NCI-H1694 (cell line): Measurements from ENCODE around the gene C5.

Experiments
- DNase-seq: peaks from one replicate; lab custom pipeline; 2025; lab: John Stamatoyannopoulos, UW

C5 gene

DNA sequence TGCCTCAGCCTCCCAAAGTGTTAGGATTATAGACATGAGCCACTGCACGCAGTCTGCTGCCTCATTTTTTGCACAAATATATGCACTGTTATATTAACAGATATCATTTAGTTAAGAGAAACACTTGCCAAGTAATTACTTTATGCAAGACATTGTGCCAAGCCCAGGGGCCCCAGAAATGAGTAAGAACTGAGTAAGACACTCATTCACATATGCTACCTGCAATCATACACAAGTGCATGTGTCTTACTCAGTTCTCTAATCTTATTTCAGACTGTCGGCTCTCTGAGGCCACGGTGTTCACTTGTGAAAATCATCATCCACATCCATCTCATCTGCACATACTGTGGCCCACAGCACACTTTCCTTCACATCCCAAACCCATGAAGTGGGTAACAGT, 139.4 kb downstream of the C5 start:
- DNase-seq = no peak

DNA sequence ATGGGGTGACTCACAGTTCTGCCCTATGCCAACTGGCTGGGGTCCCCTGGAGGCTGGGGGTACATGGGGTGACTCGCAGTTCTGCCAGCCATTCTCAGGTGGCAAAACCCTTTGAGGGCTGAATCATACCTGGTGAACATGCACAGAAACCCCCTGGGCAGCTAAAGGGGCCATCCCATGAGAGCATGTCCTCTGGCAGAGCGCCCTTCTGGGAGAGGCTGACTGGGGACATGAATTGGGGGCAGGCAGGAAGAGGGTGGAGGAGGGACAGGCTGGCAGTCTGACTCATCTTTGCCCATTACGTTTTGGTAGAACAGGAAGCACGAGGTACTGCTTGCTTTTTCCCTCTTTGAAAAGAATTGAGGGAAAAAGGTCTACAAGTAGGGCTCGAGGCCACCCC, 140.2 kb downstream of the C5 start:
- no peak for DNase-seq

GRCh38 chr9:120905315-120906164, 144.5 kb downstream of the C5 start:
- no peak for DNase-seq

- no peak for DNase-seq
Measured at GRCh38 chr9:120904978-120905301, 145.1 kb downstream of the C5 start.

DNA sequence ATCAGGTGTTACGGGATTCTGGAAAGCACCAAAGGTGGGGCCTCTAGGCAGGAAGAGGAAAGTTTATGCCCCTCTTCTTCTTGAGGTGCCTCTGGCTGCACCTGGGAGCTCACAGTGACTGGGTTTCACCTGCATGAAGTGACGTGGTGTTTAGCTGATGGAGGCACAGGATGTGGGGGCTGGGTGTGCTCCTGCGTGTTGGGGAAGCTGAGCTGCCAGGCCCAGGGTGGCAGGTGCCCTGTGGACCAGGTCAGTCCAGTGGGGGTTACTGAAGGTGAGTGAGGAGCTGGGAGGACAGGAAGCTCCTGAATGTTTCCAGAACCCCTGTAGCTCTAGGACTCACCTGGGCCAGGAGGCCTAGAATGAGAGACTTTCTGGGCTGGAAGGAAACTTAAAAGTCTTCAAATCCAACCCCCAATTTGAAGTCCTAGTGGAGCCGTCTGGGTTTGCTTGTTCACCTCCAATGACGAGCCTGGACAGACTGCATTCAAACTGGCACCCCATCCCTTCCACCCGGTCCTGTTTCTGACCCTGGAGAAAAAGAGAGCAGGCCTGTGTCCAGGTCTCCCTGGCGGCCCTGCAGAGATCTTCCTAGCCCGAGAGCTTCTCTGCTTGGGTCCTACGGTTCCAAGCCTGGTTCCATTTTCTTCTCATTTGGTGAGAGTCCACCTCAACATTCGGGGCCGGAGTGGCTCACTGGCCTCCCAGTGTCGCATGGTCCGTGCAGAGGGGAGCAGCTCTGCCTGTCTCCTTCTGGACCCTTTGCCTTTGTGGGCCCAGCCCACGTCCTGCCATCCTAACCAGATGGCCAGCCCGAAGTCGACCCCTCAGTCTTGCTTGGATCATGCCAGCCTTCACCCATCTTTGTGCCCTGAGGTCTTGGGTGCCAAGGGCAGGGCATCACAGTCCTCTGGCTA, 145.8 kb downstream of the C5 start:
- DNase-seq = no peak

GRCh38 chr9:120902569-120903535, 147.2 kb downstream of the C5 start:
- no peak for DNase-seq
